ENCODE data around the gene TM7SF2.

The TM7SF2 gene

GRCh38 chr11:65095427-65095826, 16.2 kb upstream of the TM7SF2 start:
- no peak for DNase-seq

GRCh38 chr11:65095974-65096806, 15.5 kb upstream of the TM7SF2 start, which contains the start of gene VPS51:
VPS51 (plus strand) TSS chr11:65096214; CDS start chr11:65096251, 37 bp downstream.
- DNase-seq: peak; percentile 79 to 93 (median 82)

- DNase-seq: no peak
Measured at GRCh38 chr11:65096926-65097325, 14.7 kb upstream of the TM7SF2 start.

- DNase-seq: no peak
Measured at GRCh38 chr11:65100674-65101350, 10.9 kb upstream of the TM7SF2 start.

GRCh38 chr11:65102142-65103095, 9.3 kb upstream of the TM7SF2 start:
- DNase-seq: no peak

GRCh38 chr11:65103476-65103875, 8.2 kb upstream of the TM7SF2 start:
- DNase-seq: no peak

GRCh38 chr11:65104628-65105027, 7.0 kb upstream of the TM7SF2 start:
- DNase-seq: no peak

GRCh38 chr11:65107078-65107477, 4.6 kb upstream of the TM7SF2 start:
- DNase-seq: no peak

- no peak for DNase-seq
Measured at GRCh38 chr11:65107751-65108468, 3.8 kb upstream of the TM7SF2 start.

GRCh38 chr11:65108469-65109123, 3.1 kb upstream of the TM7SF2 start:
- no peak for DNase-seq

GRCh38 chr11:65109231-65110198, 2.2 kb upstream of the TM7SF2 start:
- no peak for DNase-seq

GRCh38 chr11:65110354-65110861, 1.3 kb upstream of the TM7SF2 start:
- peak; percentile 78 to 96 (median 92) for DNase-seq

GRCh38 chr11:65111159-65111743, 421 bp upstream of the TM7SF2 start:
- no peak for DNase-seq

- DNase-seq: peak; percentile 61 to 84 (median 70)
Measured at GRCh38 chr11:65112546-65113360, 1.1 kb downstream of the TM7SF2 start.

GRCh38 chr11:65113361-65113756, 1.7 kb downstream of the TM7SF2 start:
- DNase-seq: no peak

GRCh38 chr11:65113839-65114238, 2.2 kb downstream of the TM7SF2 start:
- DNase-seq: no peak

- DNase-seq: no peak
Measured at GRCh38 chr11:65114538-65115171, 3.0 kb downstream of the TM7SF2 start.

- DNase-seq: no peak
Measured at GRCh38 chr11:65115361-65116082, 3.9 kb downstream of the TM7SF2 start.

Data from stimulated activated naive CD4-positive, alpha-beta T cell (primary cell).